Transverse colon (tissue), 4 donors: ENCODE results near the gene MMD. TPM values are rescaled to one million over a fixed set of nuclear protein-coding genes. Genes with fewer than 3 reads are reported as not detected.

ENCODE experiments used
- DNase-seq: peaks from one replicate; pipeline ENCODE4 v3.0.0-alpha.2; 2019
- H3K27ac ChIP-seq, 4 donors: fragments of 200-600 bp; sonication (generic); 2 replicates each; pipeline ENCODE4 v1.5.1; 2016 to 2018; ENCODE audit warnings: inconsistent platforms in 4 of 4
- H3K27me3 ChIP-seq: fragments of 200-600 bp; sonication (generic); 2 replicates; pipeline ENCODE4 v1.5.1; 2017; ENCODE audit warnings: inconsistent platforms
- H3K36me3 ChIP-seq, 4 donors: fragments of 200-600 bp; sonication (generic); 2 replicates each; pipeline ENCODE4 v1.5.1; 2017 to 2019; ENCODE audit warnings: inconsistent platforms in 4 of 4
- H3K4me1 ChIP-seq, 4 donors: fragments of 200-600 bp; sonication (generic); 2 replicates each; pipeline ENCODE4 v1.5.1; 2017 to 2020; ENCODE audit warnings: inconsistent platforms in 4 of 4
- H3K4me3 ChIP-seq, 4 donors: fragments of 200-600 bp; sonication (generic); 1 replicate in 1 of 4; 2 replicates in 3 of 4; pipeline versions ENCODE4 v1.5.1 to v1.6.1; 2017 to 2019; ENCODE audit warnings: inconsistent platforms in 4 of 4
- H3K9me3 ChIP-seq, 2 donors: fragments of 200-600 bp; sonication (generic); 2 replicates each; pipeline ENCODE4 v1.5.1; 2017 to 2019; ENCODE audit warnings: inconsistent platforms in 2 of 2
- EP300 ChIP-seq: sonication (generic); formaldehyde crosslinking; IDR thresholded peaks from one replicate; pipeline ENCODE4 v1.6.1; 2017; ENCODE audit warnings: antibody characterized with exemption, low read depth
- POLR2A ChIP-seq: fragments of 450-650 bp; IDR thresholded peaks from one replicate; pipeline ENCODE4 v1.6.1; 2016; ENCODE audit warnings: antibody characterized with exemption, mild to moderate bottlenecking, moderate library complexity
- POLR2AphosphoS5 ChIP-seq, 3 donors: sonication (generic); formaldehyde crosslinking; IDR thresholded peaks; one replicate each; pipeline ENCODE4 v1.6.1; 2016; ENCODE audit warnings: antibody characterized with exemption in 3 of 3
- WGBS, 2 donors: methylation state at CpG; one replicate each; pipeline ENCODE4 v1.1.5; 2018; ENCODE audit warnings: low coverage in 1 of 2; 5-methylcytosine and 5-hydroxymethylcytosine counted together
- in situ Hi-C, 4 donors: fragments of 200-750 bp; cut with MboI; loops; one replicate each; pipeline versions ENCODE4 v1.15.0 to v1.15.1; 2017; ENCODE audit warnings: low sequenced_read_pairs in 3 of 4, low pct_ligation_motif_present in 1 of 4, low pct_unique_long_range_greater_than_20kb in 1 of 4
- intact Hi-C: fragments of 100-400 bp; cut with DNase I; formaldehyde crosslinking; loops from one replicate; pipeline ENCODE4 v1.15.1; 2023; ENCODE audit warnings: low total_unique reads
- total RNA-seq, 4 donors: library from RNA; depleted of rRNA; stranded (reverse); fragments of >200 nt; gene quantifications; one replicate each; pipeline ENCODE4 v1.1.0, GENCODE V29; 2016
- TF ChIP-seq, protein P1 (sequence below), 5 experiments: fragments of 200-600 bp in 3 of 5; fragments of 450-650 bp in 2 of 5; sonication (generic) in 3 of 5; IDR thresholded peaks; 1 replicate in 2 of 5; 2 replicates in 3 of 5; pipeline ENCODE4 v1.5.1; 2016 to 2017; ENCODE audit warnings: antibody characterized with exemption in 5 of 5, inconsistent platforms in 3 of 5, mild to moderate bottlenecking in 2 of 5, moderate library complexity in 1 of 5

MMD gene
- total RNA-seq, 4 donors from 2014 or later = 4.8 to 18.9 (median 14.3) TPM

DNA sequence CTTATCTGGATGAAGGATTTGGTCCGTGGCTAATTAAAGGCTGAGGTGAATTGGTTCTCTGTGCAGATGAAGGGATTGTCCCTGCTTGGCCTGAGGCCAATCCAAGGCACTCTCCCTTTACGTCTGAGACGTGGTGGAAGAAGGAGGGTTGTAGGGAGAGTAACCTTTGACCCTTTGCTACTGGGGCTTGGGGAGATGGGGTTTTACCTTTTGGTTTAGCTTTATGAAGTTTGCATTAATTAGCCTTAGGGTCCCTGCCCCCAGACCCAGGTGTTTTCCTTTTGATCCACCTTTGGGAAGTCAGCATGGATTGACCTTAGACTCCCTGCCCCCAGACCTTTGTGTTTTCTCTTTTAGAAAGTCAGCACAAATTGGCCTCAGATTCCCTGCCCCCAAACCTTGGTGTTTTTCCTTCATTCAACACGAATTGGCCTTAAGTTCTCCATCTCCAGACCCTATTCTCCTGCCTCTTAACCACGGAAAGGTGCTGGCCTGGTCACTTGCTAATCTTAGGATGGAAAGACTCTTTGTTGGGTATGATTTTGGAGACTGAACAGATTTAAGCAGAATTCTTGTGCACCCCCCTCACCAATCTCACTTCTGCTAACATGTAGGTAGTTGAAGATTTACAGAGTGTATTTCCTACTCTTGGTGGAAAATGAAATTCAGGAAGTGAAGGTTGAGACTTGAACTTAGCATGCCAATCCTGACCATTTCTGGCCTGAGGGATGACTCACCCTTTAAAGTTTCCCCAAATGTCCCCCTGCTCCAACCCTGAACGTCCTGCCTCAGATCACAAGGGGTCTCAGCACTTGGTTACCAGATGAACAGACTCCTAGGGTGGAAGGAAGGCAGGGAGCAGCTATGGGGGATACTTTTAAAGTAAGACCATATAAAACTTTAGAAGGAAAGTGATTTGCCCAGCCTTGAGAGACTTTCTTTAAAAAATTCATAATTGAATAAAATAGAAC lies 23.1 kb upstream of the MMD start:
- Histone ChIP-seq H3K36me3 (no peaks in the 10 kb centered on the region), H3K27ac (peak overlapping the region; percentile 62 to 73 (median 69)), H3K9me3 (no peaks in the 10 kb centered on the region), H3K27me3 (no peaks in the 10 kb centered on the region), H3K4me3 (no peak overlapping the region), H3K4me1 (peaks cover 14 to 53% (median 19%) of the 10 kb centered on the region in 4 donors)
- in situ Hi-C loops = no loop called here
- no peak for DNase-seq
- WGBS, 2 donors = 45 to 88% methylated on average over 2 to 6 of the region's 6 CpGs
- intact Hi-C loops = no loop called here
- no peak for TF ChIP-seq POLR2AphosphoS5 (IDR thresholded peaks at IDR 0.05)
- TF ChIP-seq POLR2A = no peak
- TF ChIP-seq EP300 = no peak
- TF ChIP-seq, protein P1, sequence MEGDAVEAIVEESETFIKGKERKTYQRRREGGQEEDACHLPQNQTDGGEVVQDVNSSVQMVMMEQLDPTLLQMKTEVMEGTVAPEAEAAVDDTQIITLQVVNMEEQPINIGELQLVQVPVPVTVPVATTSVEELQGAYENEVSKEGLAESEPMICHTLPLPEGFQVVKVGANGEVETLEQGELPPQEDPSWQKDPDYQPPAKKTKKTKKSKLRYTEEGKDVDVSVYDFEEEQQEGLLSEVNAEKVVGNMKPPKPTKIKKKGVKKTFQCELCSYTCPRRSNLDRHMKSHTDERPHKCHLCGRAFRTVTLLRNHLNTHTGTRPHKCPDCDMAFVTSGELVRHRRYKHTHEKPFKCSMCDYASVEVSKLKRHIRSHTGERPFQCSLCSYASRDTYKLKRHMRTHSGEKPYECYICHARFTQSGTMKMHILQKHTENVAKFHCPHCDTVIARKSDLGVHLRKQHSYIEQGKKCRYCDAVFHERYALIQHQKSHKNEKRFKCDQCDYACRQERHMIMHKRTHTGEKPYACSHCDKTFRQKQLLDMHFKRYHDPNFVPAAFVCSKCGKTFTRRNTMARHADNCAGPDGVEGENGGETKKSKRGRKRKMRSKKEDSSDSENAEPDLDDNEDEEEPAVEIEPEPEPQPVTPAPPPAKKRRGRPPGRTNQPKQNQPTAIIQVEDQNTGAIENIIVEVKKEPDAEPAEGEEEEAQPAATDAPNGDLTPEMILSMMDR (IDR thresholded peaks at IDR 0.05) = no peak

DNA sequence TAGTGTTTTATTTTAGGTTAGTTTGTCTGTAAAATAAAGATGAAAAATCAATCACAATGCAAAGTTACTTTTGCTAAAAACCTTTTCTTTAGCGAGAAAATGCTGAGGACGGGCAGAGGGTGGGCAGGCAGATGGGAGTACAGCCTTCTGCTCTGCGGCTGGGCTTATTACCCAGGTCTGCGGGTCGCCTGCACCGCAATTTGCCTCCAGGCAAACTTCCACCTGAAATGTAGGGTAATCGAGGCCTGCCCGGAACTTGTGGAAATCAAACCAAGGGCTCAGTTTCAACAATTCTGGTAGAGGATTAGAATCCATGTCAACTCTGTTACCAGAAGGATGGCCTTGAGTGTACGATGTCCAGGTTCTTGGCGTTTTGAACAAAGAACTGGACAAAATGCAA lies 22.3 kb upstream of the MMD start:
- Histone ChIP-seq H3K27ac (peak overlapping the region; percentile 62 to 73 (median 69)), H3K4me1 (peaks cover 14 to 44% (median 19%) of the 10 kb centered on the region in 4 donors), H3K4me3 (no peak overlapping the region), H3K36me3 (no peaks in the 10 kb centered on the region), H3K27me3 (no peaks in the 10 kb centered on the region), H3K9me3 (no peaks in the 10 kb centered on the region)
- in situ Hi-C loops (no loop called here), intact Hi-C loops (no loop called here)
- TF ChIP-seq EP300 (no peak), POLR2AphosphoS5 (IDR thresholded peaks at IDR 0.05) (no peak), POLR2A (no peak)
- TF ChIP-seq, protein P1 (IDR thresholded peaks at IDR 0.05) = no peak
- 91 to 94% methylated on average over 3 to 10 of the region's 10 CpGs for WGBS, 2 donors
- DNase-seq = no peak

DNA sequence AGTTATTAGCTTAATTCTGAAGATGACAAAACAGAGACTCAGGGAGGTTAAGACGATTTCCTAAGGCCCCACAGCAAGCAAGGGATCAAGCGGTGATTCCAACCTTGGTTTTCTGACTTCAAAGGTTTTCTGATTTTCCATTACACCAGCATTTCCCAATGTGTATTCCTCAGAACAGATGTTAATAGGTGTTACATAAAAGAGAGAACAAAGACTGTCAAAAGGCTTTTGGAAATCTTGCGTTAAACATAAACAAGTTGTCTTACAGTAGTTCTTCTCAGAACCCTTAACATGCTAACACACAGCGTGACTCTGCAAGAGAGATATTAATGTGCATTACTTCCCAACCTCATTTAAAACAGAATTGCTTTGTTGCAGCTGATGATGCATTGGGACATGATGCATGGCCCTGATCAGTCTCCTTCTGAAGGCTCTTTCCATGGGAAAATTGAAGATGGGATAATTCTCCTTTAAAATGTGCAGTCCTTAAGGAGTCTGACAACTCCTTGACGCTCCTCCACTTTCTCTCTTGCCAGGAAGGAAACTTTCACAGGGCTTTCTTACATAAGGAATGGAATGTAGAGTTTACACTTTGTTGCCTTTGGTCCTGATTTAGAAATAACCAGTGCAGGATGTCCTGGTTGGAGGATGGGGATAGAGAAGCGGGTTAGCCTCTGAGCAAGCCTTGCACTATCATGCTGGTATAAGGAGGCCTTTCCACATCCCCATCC lies 21.5 kb upstream of the MMD start:
- H3K27ac ChIP-seq = peak overlapping the region; percentile 66 to 73 (median 69)
- H3K9me3 ChIP-seq = no peaks in the 10 kb centered on the region
- 70 to 83% methylated on average over 6 of the region's 6 CpGs for WGBS, 2 donors
- in situ Hi-C loops (no loop called here), intact Hi-C loops (no loop called here)
- no peak overlapping the region for H3K4me3 ChIP-seq
- H3K27me3 ChIP-seq = no peaks in the 10 kb centered on the region
- no peaks in the 10 kb centered on the region for H3K36me3 ChIP-seq
- TF ChIP-seq, protein P1 (IDR thresholded peaks at IDR 0.05) = no peak
- peak; percentile 68 for TF ChIP-seq EP300
- peak; percentile 5 to 65 (median 31) for TF ChIP-seq POLR2AphosphoS5 (IDR thresholded peaks at IDR 0.05)
- TF ChIP-seq POLR2A = no peak
- no peak for DNase-seq
- peaks cover 14 to 41% (median 19%) of the 10 kb centered on the region in 4 donors for H3K4me1 ChIP-seq

DNA sequence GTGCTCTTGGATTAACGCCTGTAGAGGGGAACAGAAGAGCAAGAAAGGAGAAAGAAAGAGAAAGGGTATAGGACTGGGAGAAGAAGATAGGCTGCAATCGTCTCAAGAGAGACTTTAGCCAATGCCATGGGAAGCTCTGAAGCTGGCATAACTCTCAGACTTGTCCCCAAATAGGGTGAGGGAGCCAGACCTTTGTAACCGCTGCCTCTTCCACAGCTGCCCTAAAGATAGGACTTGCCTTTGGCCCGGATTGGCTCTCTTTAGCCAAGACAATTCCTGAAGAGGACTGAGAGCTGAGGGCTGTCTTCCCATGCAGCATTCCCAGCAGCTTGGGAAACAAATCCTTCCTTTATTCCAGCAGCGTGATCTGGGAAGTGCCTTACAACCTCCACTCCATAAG lies 20.8 kb upstream of the MMD start:
- no peak overlapping the region for H3K4me3 ChIP-seq
- TF ChIP-seq EP300 = no peak
- TF ChIP-seq POLR2AphosphoS5 (IDR thresholded peaks at IDR 0.05) = no peak
- TF ChIP-seq POLR2A = no peak
- TF ChIP-seq, protein P1 (IDR thresholded peaks at IDR 0.05) = no peak
- intact Hi-C loops (no loop called here), in situ Hi-C loops (no loop called here)
- DNase-seq = no peak
- H3K9me3 ChIP-seq = no peaks in the 10 kb centered on the region
- H3K27me3 ChIP-seq = no peaks in the 10 kb centered on the region
- peaks cover 14 to 41% (median 19%) of the 10 kb centered on the region in 4 donors for H3K4me1 ChIP-seq
- peak overlapping the region; percentile 66 to 73 (median 69) for H3K27ac ChIP-seq
- 58 to 67% methylated on average over 1 to 5 of the region's 5 CpGs for WGBS, 2 donors
- H3K36me3 ChIP-seq = no peaks in the 10 kb centered on the region
